Pancreas (tissue), 10 donors: ENCODE results near the gene FAM200A. TPM values are rescaled to one million over a fixed set of nuclear protein-coding genes. Genes with fewer than 3 reads are reported as not detected.

Source experiments
- ATAC-seq, 4 donors: fragments of 200-7000 bp; cut with Tn5 transposase; one replicate each; pipeline versions ENCODE4 v1.8.0 to v1.9.1; 2020; ENCODE audit warnings: mild to moderate bottlenecking in 4 of 4, moderate library complexity in 4 of 4
- DNase-seq, 6 donors: peaks; one replicate each; pipeline ENCODE4 v3.0.0-alpha.2; 2020
- FAIRE-seq: peaks from 2 replicates; lab custom pipeline; 2012; peaks lifted over from hg19 to GRCh38; lab: Jason Lieb, UNC
- H3K27ac ChIP-seq, 4 donors: fragments of 200-600 bp; sonication (generic); 1 replicate in 3 of 4; 2 replicates in 1 of 4; pipeline versions ENCODE4 v1.5.0 to v1.8.0; 2020
- H3K27me3 ChIP-seq, 4 donors: fragments of 200-600 bp; one replicate each; pipeline ENCODE4 v1.8.0; 2021
- H3K36me3 ChIP-seq, 3 donors: fragments of 200-600 bp; sonication (generic) in 1 of 3; one replicate each; pipeline versions ENCODE4 v1.5.0 to v1.8.0; 2020 to 2021
- H3K4me1 ChIP-seq, 3 donors: fragments of 200-600 bp; one replicate each; pipeline ENCODE4 v1.8.0; 2021
- H3K4me3 ChIP-seq, 4 donors: fragments of 200-600 bp; sonication (generic) in 2 of 4; one replicate each; pipeline versions ENCODE4 v1.5.0 to v1.8.0; 2020 to 2021
- H3K9me3 ChIP-seq, 4 donors: fragments of 200-600 bp; one replicate each; pipeline ENCODE4 v1.8.0; 2021
- WGBS, 2 donors: extraction: QIAGEN DNeasy Blood & Tissue Kit; methylation state at CpG; one replicate each; pipeline ENCODE4 v1.1.7; 2013; 5-methylcytosine and 5-hydroxymethylcytosine counted together
- intact Hi-C, 3 donors: fragments of 100-400 bp; cut with DNase I; formaldehyde crosslinking; loops; one replicate each; pipeline versions ENCODE4 v1.11.1 to v1.14.2; 2022
- polyA plus RNA-seq, 2 donors: library from polyadenylated mRNA; stranded (reverse); fragments of 200-250 nt; gene quantifications; one replicate each; pipeline ENCODE4 v1.2.3, GENCODE V29; 2013
- total RNA-seq, 6 donors: library from RNA; stranded (reverse); fragmentation: NEBNext Ultra II Directional in 4 of 6; extraction: Animal tissue kit (Norgen Biotek cat#: 25700) in 4 of 6; gene quantifications; one replicate each; pipeline versions ENCODE4 v1.2.1 to v1.2.4, GENCODE V29; 2021 to 2023
- TF ChIP-seq, protein P1 (sequence below), 4 donors: fragments of 200-600 bp; sonication (generic) in 3 of 4; IDR thresholded peaks; one replicate each; pipeline versions ENCODE4 v1.5.0 to v1.8.0; 2021; ENCODE audit warnings: antibody characterized with exemption in 4 of 4
- donor health status: healthy with polysubstance abuse.
- donor health status: DM: no; HTN: no; CAD: no; lungs with moderate emphysema.
- donor health status: DM: no; HTN: no; CAD: no.
- donor health status: control.
- donor health status: control.
- donor health status: Bipolar disorder and iron deficiency.
- donor health status: DM: yes; HTN: yes; CAD: no.
- donor health status: DM: no; HTN: no; CAD: no.
- donor health status: DM: no; HTN: no; CAD: no.
- donor health status: DM: yes; HTN: yes; CAD: no.

FAM200A gene
- total and polyA plus RNA-seq, 8 donors: 1.7 to 4.3 (median 2.4) TPM

GRCh38 chr7:99562832-99563231, 10.9 kb upstream of the FAM200A start:
- TF ChIP-seq, protein P1, sequence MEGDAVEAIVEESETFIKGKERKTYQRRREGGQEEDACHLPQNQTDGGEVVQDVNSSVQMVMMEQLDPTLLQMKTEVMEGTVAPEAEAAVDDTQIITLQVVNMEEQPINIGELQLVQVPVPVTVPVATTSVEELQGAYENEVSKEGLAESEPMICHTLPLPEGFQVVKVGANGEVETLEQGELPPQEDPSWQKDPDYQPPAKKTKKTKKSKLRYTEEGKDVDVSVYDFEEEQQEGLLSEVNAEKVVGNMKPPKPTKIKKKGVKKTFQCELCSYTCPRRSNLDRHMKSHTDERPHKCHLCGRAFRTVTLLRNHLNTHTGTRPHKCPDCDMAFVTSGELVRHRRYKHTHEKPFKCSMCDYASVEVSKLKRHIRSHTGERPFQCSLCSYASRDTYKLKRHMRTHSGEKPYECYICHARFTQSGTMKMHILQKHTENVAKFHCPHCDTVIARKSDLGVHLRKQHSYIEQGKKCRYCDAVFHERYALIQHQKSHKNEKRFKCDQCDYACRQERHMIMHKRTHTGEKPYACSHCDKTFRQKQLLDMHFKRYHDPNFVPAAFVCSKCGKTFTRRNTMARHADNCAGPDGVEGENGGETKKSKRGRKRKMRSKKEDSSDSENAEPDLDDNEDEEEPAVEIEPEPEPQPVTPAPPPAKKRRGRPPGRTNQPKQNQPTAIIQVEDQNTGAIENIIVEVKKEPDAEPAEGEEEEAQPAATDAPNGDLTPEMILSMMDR (IDR thresholded peaks at IDR 0.05): no peak
- no peak overlapping the region for H3K4me3 ChIP-seq
- WGBS, 2 donors: 52 to 56% methylated on average over 2 of the region's 2 CpGs
- peaks cover 7 to 11% (median 7%) of the 10 kb centered on the region in 3 donors for H3K4me1 ChIP-seq
- no peaks in the 10 kb centered on the region for H3K27me3 ChIP-seq
- intact Hi-C loops: no loop called here
- H3K9me3 ChIP-seq: no peaks in the 10 kb centered on the region
- ATAC-seq (no peak), FAIRE-seq (no peak), DNase-seq (no peak)
- H3K27ac ChIP-seq: no peak overlapping the region
- H3K36me3 ChIP-seq: peaks cover 10 to 55% (median 29%) of the 10 kb centered on the region in 3 donors

- H3K27me3 ChIP-seq: no peaks in the 10 kb centered on the region
- ATAC-seq (no peak), FAIRE-seq (no peak), DNase-seq (no peak)
- H3K27ac ChIP-seq: no peak overlapping the region
- no peak overlapping the region for H3K4me3 ChIP-seq
- intact Hi-C loops: no loop called here
- H3K4me1 ChIP-seq: peaks cover 7 to 12% (median 11%) of the 10 kb centered on the region in 3 donors
- H3K36me3 ChIP-seq: peaks cover 10 to 55% (median 29%) of the 10 kb centered on the region in 3 donors
- TF ChIP-seq, protein P1 (IDR thresholded peaks at IDR 0.05): no peak
- H3K9me3 ChIP-seq: no peaks in the 10 kb centered on the region
- WGBS, 2 donors: 75 to 78% methylated on average over 9 of the region's 9 CpGs
Observed at GRCh38 chr7:99562114-99562784, 10.3 kb upstream of the FAM200A start.

DNA sequence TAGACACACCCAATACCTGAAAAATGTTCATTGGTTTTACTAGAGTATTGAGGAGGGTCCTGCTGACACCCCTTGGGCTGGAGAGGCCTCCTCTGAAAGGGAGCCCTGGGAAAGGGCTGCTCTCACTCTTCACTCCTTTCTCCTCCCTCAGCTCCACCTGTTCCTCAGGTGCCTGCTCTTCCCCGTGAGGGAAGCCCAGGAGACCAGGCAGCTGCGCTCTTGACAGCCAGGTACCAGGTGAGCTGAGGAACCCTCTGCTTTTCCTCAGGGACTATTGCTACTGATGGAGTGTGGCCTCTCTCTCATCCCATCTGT, 9.8 kb upstream of the FAM200A start:
- ATAC-seq: no peak
- no peak for DNase-seq
- intact Hi-C loops: no loop called here
- WGBS, 2 donors: 92% methylated on average over 2 of the region's 2 CpGs
- H3K27me3 ChIP-seq: no peaks in the 10 kb centered on the region
- no peak for FAIRE-seq
- no peak overlapping the region for H3K27ac ChIP-seq
- TF ChIP-seq, protein P1 (IDR thresholded peaks at IDR 0.05): no peak
- peaks cover 7 to 16% (median 15%) of the 10 kb centered on the region in 3 donors for H3K4me1 ChIP-seq
- H3K9me3 ChIP-seq: no peaks in the 10 kb centered on the region
- no peak overlapping the region for H3K4me3 ChIP-seq
- peaks cover 10 to 53% (median 29%) of the 10 kb centered on the region in 3 donors for H3K36me3 ChIP-seq

GRCh38 chr7:99560834-99561736, 9.2 kb upstream of the FAM200A start:
- Histone ChIP-seq H3K4me1 (peaks cover 7 to 16% (median 15%) of the 10 kb centered on the region in 3 donors), H3K27ac (no peak overlapping the region), H3K9me3 (no peaks in the 10 kb centered on the region), H3K27me3 (no peaks in the 10 kb centered on the region), H3K36me3 (peaks cover 10 to 46% (median 29%) of the 10 kb centered on the region in 3 donors), H3K4me3 (no peak overlapping the region)
- TF ChIP-seq, protein P1 (IDR thresholded peaks at IDR 0.05): no peak
- no peak for FAIRE-seq
- ATAC-seq: no peak
- intact Hi-C loops: no loop called here
- no peak for DNase-seq
- WGBS, 2 donors: 90 to 92% methylated on average over 7 of the region's 7 CpGs
